ENCODE results near the gene DNM1. TPM values are rescaled to one million over a fixed set of nuclear protein-coding genes. Genes with fewer than 3 reads are reported as not detected.

Gene DNM1
- total and polyA plus RNA-seq, 2 experiments from 2014 or later, result 14.4 to 37.2 TPM

GRCh38 chr9:128174062-128174461 is 29.1 kb upstream of the DNM1 start:
- H3K9me2 ChIP-seq (replicated peaks; ENCODE audit: insufficient read depth), result no peaks in the 10 kb centered on the region
- H3K27me3 ChIP-seq, result no peaks in the 10 kb centered on the region
- 90% methylated on average over 4 of the region's 4 CpGs for whole genome bisulfite sequencing (ENCODE audit: low lambda C conversion rate, missing lambda C conversion rate)
- H2AFZ ChIP-seq, result no peak overlapping the region
- H3K4me3 ChIP-seq, result no peak overlapping the region
- TF ChIP-seq, protein P1, sequence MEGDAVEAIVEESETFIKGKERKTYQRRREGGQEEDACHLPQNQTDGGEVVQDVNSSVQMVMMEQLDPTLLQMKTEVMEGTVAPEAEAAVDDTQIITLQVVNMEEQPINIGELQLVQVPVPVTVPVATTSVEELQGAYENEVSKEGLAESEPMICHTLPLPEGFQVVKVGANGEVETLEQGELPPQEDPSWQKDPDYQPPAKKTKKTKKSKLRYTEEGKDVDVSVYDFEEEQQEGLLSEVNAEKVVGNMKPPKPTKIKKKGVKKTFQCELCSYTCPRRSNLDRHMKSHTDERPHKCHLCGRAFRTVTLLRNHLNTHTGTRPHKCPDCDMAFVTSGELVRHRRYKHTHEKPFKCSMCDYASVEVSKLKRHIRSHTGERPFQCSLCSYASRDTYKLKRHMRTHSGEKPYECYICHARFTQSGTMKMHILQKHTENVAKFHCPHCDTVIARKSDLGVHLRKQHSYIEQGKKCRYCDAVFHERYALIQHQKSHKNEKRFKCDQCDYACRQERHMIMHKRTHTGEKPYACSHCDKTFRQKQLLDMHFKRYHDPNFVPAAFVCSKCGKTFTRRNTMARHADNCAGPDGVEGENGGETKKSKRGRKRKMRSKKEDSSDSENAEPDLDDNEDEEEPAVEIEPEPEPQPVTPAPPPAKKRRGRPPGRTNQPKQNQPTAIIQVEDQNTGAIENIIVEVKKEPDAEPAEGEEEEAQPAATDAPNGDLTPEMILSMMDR (IDR thresholded peaks at IDR 0.05; ENCODE audit: poor library complexity), result no peak
- TF ChIP-seq EZH2 (IDR thresholded peaks at IDR 0.05; ENCODE audit: borderline replicate concordance), result no peak
- TF ChIP-seq EZH2phosphoT487 (IDR thresholded peaks at IDR 0.05; ENCODE audit: low read depth, severe bottlenecking, unreplicated experiment), result no peak
- no peaks in the 10 kb centered on the region for H4K20me1 ChIP-seq (ENCODE audit: insufficient read depth, poor library complexity, severe bottlenecking)
- no peak overlapping the region for H3K27ac ChIP-seq
- no peaks in the 10 kb centered on the region for H3K4me1 ChIP-seq (ENCODE audit: insufficient read depth)
- H3K79me2 ChIP-seq, result no peaks in the 10 kb centered on the region
- no peaks in the 10 kb centered on the region for H3K9me3 ChIP-seq (ENCODE audit: low read depth)
- H3K4me2 ChIP-seq, result no peak overlapping the region
- peak; percentile 1 for DNase-seq (ENCODE audit: low spot score)
- no peaks in the 10 kb centered on the region for H3K36me3 ChIP-seq (replicated peaks; ENCODE audit: insufficient read depth, low read depth)

DNA sequence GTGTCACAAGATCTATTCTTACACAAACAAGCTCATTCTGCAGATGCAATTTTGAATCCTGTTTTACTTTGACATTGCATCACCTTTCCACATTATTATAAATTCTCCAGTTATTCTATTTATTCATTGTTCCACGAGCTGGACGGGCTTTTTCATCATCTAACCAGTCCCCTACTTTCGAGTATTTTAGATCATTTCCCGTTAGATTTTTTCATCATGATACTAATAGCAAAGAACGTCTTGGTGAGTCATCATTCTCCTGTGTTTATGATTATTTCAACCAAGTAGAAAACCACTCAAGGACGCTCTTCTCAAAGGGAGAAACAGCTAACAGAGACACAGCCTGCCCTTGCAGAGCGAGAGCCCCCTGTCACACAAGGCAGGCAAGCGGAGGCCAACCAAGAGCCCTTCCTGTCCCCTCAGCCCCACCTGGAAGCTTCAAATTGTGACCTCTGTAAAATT is 28.0 kb upstream of the DNM1 start:
- Histone ChIP-seq H3K9me3 (ENCODE audit: low read depth) (no peaks in the 10 kb centered on the region), H3K27ac (no peak overlapping the region), H3K27me3 (no peaks in the 10 kb centered on the region), H4K20me1 (ENCODE audit: insufficient read depth, poor library complexity, severe bottlenecking) (no peaks in the 10 kb centered on the region), H3K4me3 (no peak overlapping the region), H3K4me1 (ENCODE audit: insufficient read depth) (no peaks in the 10 kb centered on the region), H3K4me2 (no peak overlapping the region), H3K79me2 (no peaks in the 10 kb centered on the region), H2AFZ (no peak overlapping the region), H3K9me2 (replicated peaks; ENCODE audit: insufficient read depth) (no peaks in the 10 kb centered on the region), H3K36me3 (replicated peaks; ENCODE audit: insufficient read depth, low read depth) (no peaks in the 10 kb centered on the region)
- 87% methylated on average over 8 of the region's 8 CpGs for WGBS (ENCODE audit: low lambda C conversion rate, missing lambda C conversion rate)
- DNase-seq (ENCODE audit: low spot score), result no peak
- no peak for TF ChIP-seq EZH2phosphoT487 (IDR thresholded peaks at IDR 0.05; ENCODE audit: low read depth, severe bottlenecking, unreplicated experiment)
- TF ChIP-seq, protein P1 (IDR thresholded peaks at IDR 0.05; ENCODE audit: poor library complexity), result no peak
- no peak for TF ChIP-seq EZH2 (IDR thresholded peaks at IDR 0.05; ENCODE audit: borderline replicate concordance)

GRCh38 chr9:128175726-128176125 is 27.5 kb upstream of the DNM1 start:
- Histone ChIP-seq H3K79me2 (no peaks in the 10 kb centered on the region), H3K4me1 (ENCODE audit: insufficient read depth) (no peaks in the 10 kb centered on the region), H4K20me1 (ENCODE audit: insufficient read depth, poor library complexity, severe bottlenecking) (no peaks in the 10 kb centered on the region), H3K27ac (no peak overlapping the region), H3K9me3 (ENCODE audit: low read depth) (no peaks in the 10 kb centered on the region), H3K27me3 (no peaks in the 10 kb centered on the region), H3K9me2 (replicated peaks; ENCODE audit: insufficient read depth) (no peaks in the 10 kb centered on the region), H2AFZ (no peak overlapping the region), H3K36me3 (replicated peaks; ENCODE audit: insufficient read depth, low read depth) (no peaks in the 10 kb centered on the region), H3K4me2 (no peak overlapping the region), H3K4me3 (no peak overlapping the region)
- DNase-seq (ENCODE audit: low spot score), result no peak
- no peak for TF ChIP-seq EZH2 (IDR thresholded peaks at IDR 0.05; ENCODE audit: borderline replicate concordance)
- no peak for TF ChIP-seq EZH2phosphoT487 (IDR thresholded peaks at IDR 0.05; ENCODE audit: low read depth, severe bottlenecking, unreplicated experiment)
- TF ChIP-seq, protein P1 (IDR thresholded peaks at IDR 0.05; ENCODE audit: poor library complexity), result no peak
- WGBS (ENCODE audit: low lambda C conversion rate, missing lambda C conversion rate), result 92% methylated on average over 2 of the region's 2 CpGs
